ENCODE data around the gene SDK1. TPM values are rescaled to one million over a fixed set of nuclear protein-coding genes. Genes with fewer than 3 reads are reported as not detected.

The SDK1 gene
- polyA plus RNA-seq, 2 donors: 0.33 to 0.47 TPM

DNA sequence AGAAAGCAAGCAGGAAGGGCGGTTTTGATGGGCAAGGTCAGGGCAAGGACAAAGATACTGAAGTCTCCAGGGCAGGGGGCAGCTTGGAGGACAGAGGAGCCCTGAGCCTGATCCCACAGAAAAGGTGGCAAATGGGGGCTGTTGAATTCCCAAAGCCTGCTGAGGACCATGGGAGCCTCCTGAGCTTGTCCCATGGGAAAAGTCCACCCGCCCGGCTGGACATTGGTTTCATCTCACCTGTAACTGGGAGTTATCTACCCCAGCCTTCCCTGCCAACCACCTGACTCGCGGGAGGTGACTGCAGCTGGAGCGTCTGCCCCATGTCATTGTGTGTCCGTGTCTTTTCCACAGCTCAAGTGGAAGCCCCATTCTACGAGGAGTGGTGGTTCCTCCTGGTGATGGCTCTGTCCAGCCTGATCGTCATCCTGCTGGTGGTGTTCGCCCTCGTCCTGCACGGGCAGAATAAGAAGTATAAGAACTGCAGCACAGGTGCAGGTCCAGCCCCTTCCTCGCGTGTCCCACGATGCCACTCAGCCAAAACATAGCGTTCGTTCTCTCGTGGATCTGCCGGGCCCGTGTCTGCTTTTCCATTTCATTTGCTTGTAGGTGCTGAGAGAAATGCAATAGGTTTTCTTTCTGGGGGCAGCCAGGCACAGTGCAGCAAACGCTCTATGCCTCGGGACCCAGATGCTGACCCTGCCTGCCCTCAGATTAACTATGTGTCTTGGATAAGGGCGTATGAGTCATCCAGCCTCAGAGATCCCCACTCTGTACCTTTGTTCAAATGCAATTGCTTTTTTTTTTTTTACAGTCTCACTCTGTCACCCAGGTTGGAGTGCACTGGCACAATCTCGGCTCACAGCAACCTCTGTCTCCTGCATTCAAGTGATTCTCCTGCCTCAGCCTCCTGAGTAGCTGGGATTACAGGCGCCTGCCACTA is 936.5 kb downstream of the SDK1 start:
- 84 to 89% methylated on average over 25 of the region's 25 CpGs for WGBS, 2 donors
- H3K9me3 ChIP-seq (ENCODE audit: control insufficient read depth in 2 of 2, insufficient read depth in 1 of 2, low read depth in 1 of 2, low read length in 1 of 2): no peaks in the 10 kb centered on the region
- no peak overlapping the region for H3K27ac ChIP-seq (ENCODE audit: low read depth in 2 of 2, low read length in 1 of 2)
- no peak overlapping the region for H3K4me3 ChIP-seq (ENCODE audit: low read depth in 1 of 2, low read length in 2 of 2)
- no peaks in the 10 kb centered on the region for H3K27me3 ChIP-seq (ENCODE audit: control insufficient read depth in 1 of 2, insufficient read depth in 2 of 2, low read length in 2 of 2)
- no peaks in the 10 kb centered on the region for H3K4me1 ChIP-seq (ENCODE audit: control insufficient read depth in 2 of 2, insufficient read depth in 2 of 2, low read length in 1 of 2)
- H3K36me3 ChIP-seq (ENCODE audit: control insufficient read depth in 2 of 2, insufficient read depth in 2 of 2, low read length in 1 of 2): peaks cover 0 to 3% of the 10 kb centered on the region in 2 donors

- H3K9me3 ChIP-seq (ENCODE audit: control insufficient read depth in 2 of 2, insufficient read depth in 1 of 2, low read depth in 1 of 2, low read length in 1 of 2): peaks cover 0 to 2% of the 10 kb centered on the region in 2 donors
- peaks cover 0 to 3% of the 10 kb centered on the region in 2 donors for H3K36me3 ChIP-seq (ENCODE audit: control insufficient read depth in 2 of 2, insufficient read depth in 2 of 2, low read length in 1 of 2)
- H3K4me1 ChIP-seq (ENCODE audit: control insufficient read depth in 2 of 2, insufficient read depth in 2 of 2, low read length in 1 of 2): no peaks in the 10 kb centered on the region
- no peaks in the 10 kb centered on the region for H3K27me3 ChIP-seq (ENCODE audit: control insufficient read depth in 1 of 2, insufficient read depth in 2 of 2, low read length in 2 of 2)
- 84 to 87% methylated on average over 5 of the region's 5 CpGs for WGBS, 2 donors
- no peak overlapping the region for H3K27ac ChIP-seq (ENCODE audit: low read depth in 2 of 2, low read length in 1 of 2)
- no peak overlapping the region for H3K4me3 ChIP-seq (ENCODE audit: low read depth in 1 of 2, low read length in 2 of 2)
Measured at GRCh38 chr7:4238861-4239260, 937.8 kb downstream of the SDK1 start.

GRCh38 chr7:4240042-4240441 is 939.0 kb downstream of the SDK1 start:
- no peak overlapping the region for H3K27ac ChIP-seq (ENCODE audit: low read depth in 2 of 2, low read length in 1 of 2)
- peaks cover 0 to 3% of the 10 kb centered on the region in 2 donors for H3K36me3 ChIP-seq (ENCODE audit: control insufficient read depth in 2 of 2, insufficient read depth in 2 of 2, low read length in 1 of 2)
- WGBS, 2 donors: 87 to 92% methylated on average over 10 of the region's 10 CpGs
- no peaks in the 10 kb centered on the region for H3K4me1 ChIP-seq (ENCODE audit: control insufficient read depth in 2 of 2, insufficient read depth in 2 of 2, low read length in 1 of 2)
- H3K4me3 ChIP-seq (ENCODE audit: low read depth in 1 of 2, low read length in 2 of 2): no peak overlapping the region
- H3K9me3 ChIP-seq (ENCODE audit: control insufficient read depth in 2 of 2, insufficient read depth in 1 of 2, low read depth in 1 of 2, low read length in 1 of 2): peaks cover 7 to 10% of the 10 kb centered on the region in 2 donors
- H3K27me3 ChIP-seq (ENCODE audit: control insufficient read depth in 1 of 2, insufficient read depth in 2 of 2, low read length in 2 of 2): no peaks in the 10 kb centered on the region

DNA sequence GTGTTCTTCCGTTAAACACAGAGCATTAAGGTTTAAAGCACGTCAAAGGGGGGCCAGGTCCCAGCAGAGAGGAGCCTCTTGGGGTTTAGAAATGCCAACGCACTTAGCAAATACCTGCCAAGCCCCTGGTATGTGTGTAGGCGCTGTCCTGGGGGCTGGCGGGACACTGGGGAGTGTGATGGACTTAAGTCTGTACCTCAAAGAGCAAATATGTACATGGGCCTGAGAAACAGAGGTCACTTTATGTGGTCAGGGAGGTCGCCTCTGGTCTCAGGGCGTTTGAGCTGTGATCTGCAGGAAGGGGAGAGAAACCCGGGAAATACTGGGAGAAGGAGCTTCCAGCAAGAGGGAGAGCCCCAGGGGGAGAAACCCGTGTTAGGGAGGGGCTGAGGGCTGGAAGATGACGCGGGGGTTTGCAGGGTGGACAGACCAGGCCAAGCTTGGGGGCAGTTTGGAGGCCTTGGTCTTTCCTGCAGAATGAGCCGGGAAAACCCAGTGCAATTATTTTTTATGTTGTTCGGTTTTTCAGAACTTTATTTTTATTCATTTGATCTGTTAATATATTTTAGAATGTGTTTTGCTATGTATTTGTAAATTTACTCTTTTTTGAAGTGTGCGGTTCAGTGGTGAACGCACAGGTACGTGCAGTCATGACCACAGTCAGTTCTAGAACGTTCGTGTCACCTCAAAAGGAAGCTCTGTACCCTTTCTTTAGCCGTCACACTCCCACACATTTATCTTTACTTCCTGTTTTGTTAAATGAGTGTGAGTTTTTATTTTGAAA is 939.7 kb downstream of the SDK1 start:
- Histone ChIP-seq H3K4me1 (ENCODE audit: control insufficient read depth in 2 of 2, insufficient read depth in 2 of 2, low read length in 1 of 2) (no peaks in the 10 kb centered on the region), H3K27ac (ENCODE audit: low read depth in 2 of 2, low read length in 1 of 2) (no peak overlapping the region), H3K27me3 (ENCODE audit: control insufficient read depth in 1 of 2, insufficient read depth in 2 of 2, low read length in 2 of 2) (no peaks in the 10 kb centered on the region), H3K9me3 (ENCODE audit: control insufficient read depth in 2 of 2, insufficient read depth in 1 of 2, low read depth in 1 of 2, low read length in 1 of 2) (peaks cover 10 to 13% of the 10 kb centered on the region in 2 donors), H3K36me3 (ENCODE audit: control insufficient read depth in 2 of 2, insufficient read depth in 2 of 2, low read length in 1 of 2) (peaks cover 0 to 3% of the 10 kb centered on the region in 2 donors), H3K4me3 (ENCODE audit: low read depth in 1 of 2, low read length in 2 of 2) (no peak overlapping the region)
- 77 to 81% methylated on average over 19 of the region's 19 CpGs for WGBS, 2 donors

GRCh38 chr7:4241304-4241612 is 940.2 kb downstream of the SDK1 start:
- peaks cover 10 to 13% of the 10 kb centered on the region in 2 donors for H3K9me3 ChIP-seq (ENCODE audit: control insufficient read depth in 2 of 2, insufficient read depth in 1 of 2, low read depth in 1 of 2, low read length in 1 of 2)
- H3K4me1 ChIP-seq (ENCODE audit: control insufficient read depth in 2 of 2, insufficient read depth in 2 of 2, low read length in 1 of 2): no peaks in the 10 kb centered on the region
- H3K27me3 ChIP-seq (ENCODE audit: control insufficient read depth in 1 of 2, insufficient read depth in 2 of 2, low read length in 2 of 2): no peaks in the 10 kb centered on the region
- H3K27ac ChIP-seq (ENCODE audit: low read depth in 2 of 2, low read length in 1 of 2): no peak overlapping the region
- WGBS, 2 donors: 77 to 79% methylated on average over 6 of the region's 6 CpGs
- H3K36me3 ChIP-seq (ENCODE audit: control insufficient read depth in 2 of 2, insufficient read depth in 2 of 2, low read length in 1 of 2): peaks cover 0 to 3% of the 10 kb centered on the region in 2 donors
- no peak overlapping the region for H3K4me3 ChIP-seq (ENCODE audit: low read depth in 1 of 2, low read length in 2 of 2)

DNA sequence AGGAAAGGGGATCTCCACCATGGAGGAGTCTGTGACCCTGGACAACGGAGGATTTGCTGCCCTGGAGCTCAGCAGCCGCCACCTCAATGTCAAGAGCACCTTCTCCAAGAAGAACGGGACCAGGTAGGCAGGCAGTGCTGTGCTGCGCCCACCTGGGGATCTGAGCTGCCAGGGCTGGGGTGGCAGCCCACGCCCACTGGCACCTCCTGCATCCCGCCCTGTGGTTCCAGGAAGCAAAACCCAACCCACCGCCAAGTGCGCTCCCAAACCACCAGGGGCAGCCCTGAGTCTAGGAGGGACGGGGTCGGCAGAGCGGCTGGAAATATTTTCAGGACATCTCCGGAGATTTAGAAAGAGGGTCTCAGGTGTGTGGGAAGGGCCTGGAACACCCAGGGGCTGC is 940.7 kb downstream of the SDK1 start:
- H3K9me3 ChIP-seq (ENCODE audit: control insufficient read depth in 2 of 2, insufficient read depth in 1 of 2, low read depth in 1 of 2, low read length in 1 of 2): peaks cover 10 to 13% of the 10 kb centered on the region in 2 donors
- H3K36me3 ChIP-seq (ENCODE audit: control insufficient read depth in 2 of 2, insufficient read depth in 2 of 2, low read length in 1 of 2): peaks cover 0 to 3% of the 10 kb centered on the region in 2 donors
- H3K27ac ChIP-seq (ENCODE audit: low read depth in 2 of 2, low read length in 1 of 2): no peak overlapping the region
- H3K4me1 ChIP-seq (ENCODE audit: control insufficient read depth in 2 of 2, insufficient read depth in 2 of 2, low read length in 1 of 2): no peaks in the 10 kb centered on the region
- 93 to 94% methylated on average over 12 of the region's 12 CpGs for WGBS, 2 donors
- no peaks in the 10 kb centered on the region for H3K27me3 ChIP-seq (ENCODE audit: control insufficient read depth in 1 of 2, insufficient read depth in 2 of 2, low read length in 2 of 2)
- H3K4me3 ChIP-seq (ENCODE audit: low read depth in 1 of 2, low read length in 2 of 2): no peak overlapping the region

- no peaks in the 10 kb centered on the region for H3K4me1 ChIP-seq (ENCODE audit: control insufficient read depth in 2 of 2, insufficient read depth in 2 of 2, low read length in 1 of 2)
- 76 to 82% methylated on average over 11 of the region's 11 CpGs for WGBS, 2 donors
- no peak overlapping the region for H3K27ac ChIP-seq (ENCODE audit: low read depth in 2 of 2, low read length in 1 of 2)
Measured at GRCh38 chr7:4242706-4243105, 941.7 kb downstream of the SDK1 start.

GRCh38 chr7:4244041-4244440 is 943.0 kb downstream of the SDK1 start:
- peaks cover 10 to 13% of the 10 kb centered on the region in 2 donors for H3K9me3 ChIP-seq (ENCODE audit: control insufficient read depth in 2 of 2, insufficient read depth in 1 of 2, low read depth in 1 of 2, low read length in 1 of 2)
- no peaks in the 10 kb centered on the region for H3K4me1 ChIP-seq (ENCODE audit: control insufficient read depth in 2 of 2, insufficient read depth in 2 of 2, low read length in 1 of 2)
- WGBS, 2 donors: 96% methylated on average over 4 of the region's 4 CpGs
- H3K27me3 ChIP-seq (ENCODE audit: control insufficient read depth in 1 of 2, insufficient read depth in 2 of 2, low read length in 2 of 2): no peaks in the 10 kb centered on the region
- peaks cover 0 to 3% of the 10 kb centered on the region in 2 donors for H3K36me3 ChIP-seq (ENCODE audit: control insufficient read depth in 2 of 2, insufficient read depth in 2 of 2, low read length in 1 of 2)
- H3K27ac ChIP-seq (ENCODE audit: low read depth in 2 of 2, low read length in 1 of 2): no peak overlapping the region
- H3K4me3 ChIP-seq (ENCODE audit: low read depth in 1 of 2, low read length in 2 of 2): no peak overlapping the region

More at GRCh38 chr7:4242706-4243105, 941.7 kb downstream of the SDK1 start:
- H3K36me3 ChIP-seq (ENCODE audit: control insufficient read depth in 2 of 2, insufficient read depth in 2 of 2, low read length in 1 of 2): peaks cover 0 to 3% of the 10 kb centered on the region in 2 donors
- peaks cover 10 to 13% of the 10 kb centered on the region in 2 donors for H3K9me3 ChIP-seq (ENCODE audit: control insufficient read depth in 2 of 2, insufficient read depth in 1 of 2, low read depth in 1 of 2, low read length in 1 of 2)
- no peaks in the 10 kb centered on the region for H3K27me3 ChIP-seq (ENCODE audit: control insufficient read depth in 1 of 2, insufficient read depth in 2 of 2, low read length in 2 of 2)
- no peak overlapping the region for H3K4me3 ChIP-seq (ENCODE audit: low read depth in 1 of 2, low read length in 2 of 2)

DNA sequence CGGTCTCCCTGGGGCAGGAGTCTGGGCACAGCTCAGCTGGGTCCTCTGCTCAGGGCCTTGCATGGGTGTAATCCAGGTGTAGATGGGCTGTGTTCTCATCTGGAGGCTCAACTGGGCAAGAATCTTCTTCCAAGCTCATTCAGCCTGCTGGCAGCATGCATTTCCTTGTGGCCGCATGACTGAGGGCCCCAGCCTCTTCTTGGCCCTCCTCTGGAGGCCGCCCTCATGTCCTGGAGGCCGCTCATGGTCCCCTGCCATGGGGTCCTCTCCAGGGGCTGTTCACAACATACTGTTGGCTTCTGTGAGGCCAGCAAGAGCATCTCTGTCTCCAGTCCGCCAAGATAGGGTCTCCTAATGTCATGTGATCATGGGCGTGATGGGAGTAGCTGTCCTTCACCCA is 943.6 kb downstream of the SDK1 start:
- Histone ChIP-seq H3K27me3 (ENCODE audit: control insufficient read depth in 1 of 2, insufficient read depth in 2 of 2, low read length in 2 of 2) (no peaks in the 10 kb centered on the region), H3K9me3 (ENCODE audit: control insufficient read depth in 2 of 2, insufficient read depth in 1 of 2, low read depth in 1 of 2, low read length in 1 of 2) (peaks cover 10 to 13% of the 10 kb centered on the region in 2 donors), H3K27ac (ENCODE audit: low read depth in 2 of 2, low read length in 1 of 2) (no peak overlapping the region), H3K4me3 (ENCODE audit: low read depth in 1 of 2, low read length in 2 of 2) (no peak overlapping the region), H3K4me1 (ENCODE audit: control insufficient read depth in 2 of 2, insufficient read depth in 2 of 2, low read length in 1 of 2) (no peaks in the 10 kb centered on the region), H3K36me3 (ENCODE audit: control insufficient read depth in 2 of 2, insufficient read depth in 2 of 2, low read length in 1 of 2) (peaks cover 0 to 3% of the 10 kb centered on the region in 2 donors)
- 85 to 88% methylated on average over 6 of the region's 6 CpGs for WGBS, 2 donors

Data from esophagus (tissue), 2 donors.